A549 treated with Hydrocortisone at 1 μM for 4 hours (cell line): ENCODE data around the gene BBS1. TPM values are rescaled to one million over a fixed set of nuclear protein-coding genes. Genes with fewer than 3 reads are reported as not detected.

Experiments used
- total RNA-seq: library from RNA; stranded (reverse); fragments of 200-300 nt; extraction: Qiagen RNA extraction; gene quantifications from 5 replicates; pipeline ENCODE4 v1.2.3, GENCODE V29; 2022

The BBS1 gene
- 9.5 to 10.9 TPM (median 9.7 TPM) in 5 replicates for total RNA-seq

GRCh38 chr11:66510271-66510989 lies at the start of gene BBS1:
Gene BBS1 (plus strand): TSS chr11:66510635. CDS start chr11:66510660, 25 bp downstream.

DNA sequence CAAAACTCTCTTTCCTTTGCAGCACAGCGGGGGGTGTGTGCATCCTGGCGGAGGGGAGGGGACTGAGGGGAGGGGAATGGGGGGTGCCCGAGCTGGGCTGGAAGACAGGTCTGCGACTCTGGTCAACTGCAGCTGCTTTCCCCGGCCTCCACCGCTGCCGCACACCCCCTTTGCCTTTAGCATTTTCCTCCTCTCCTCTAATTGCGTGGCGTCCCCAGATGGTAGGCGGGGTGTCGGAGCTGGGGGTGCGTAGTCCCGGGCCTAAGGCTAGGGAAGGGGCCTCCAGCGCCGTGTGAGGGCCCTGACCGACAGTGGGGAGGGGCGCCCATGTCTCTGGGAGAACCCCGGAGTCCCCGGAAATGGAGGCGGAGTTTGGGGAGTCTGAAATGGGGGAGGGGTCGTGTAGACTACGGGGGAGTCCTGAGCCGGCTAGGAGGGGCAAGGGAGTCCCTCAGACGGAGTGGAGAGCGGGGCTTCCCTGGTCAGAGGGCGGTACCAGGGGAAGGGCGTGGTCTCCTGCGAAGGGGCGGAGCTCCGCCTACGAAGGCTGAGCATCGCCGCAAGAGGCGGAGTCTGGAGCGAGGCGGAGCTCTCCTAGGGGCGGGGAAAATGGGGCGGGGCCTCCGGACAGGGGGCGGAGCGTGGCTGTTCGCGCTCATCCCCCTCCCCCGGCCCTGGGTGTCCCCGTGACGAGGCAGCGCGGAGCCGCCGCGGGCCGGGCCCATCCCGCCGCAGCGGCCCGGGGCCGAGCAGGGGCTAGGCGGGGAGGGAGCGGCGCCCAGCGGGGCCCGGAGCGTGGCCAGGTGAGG lies 44.0 kb upstream of the BBS1 start, which contains the start of gene PELI3:
Gene PELI3, plus strand, starts transcription at position 681 of the 809 bp plus-strand sequence. CDS start 1,224 bp downstream, outside the sequence.

DNA sequence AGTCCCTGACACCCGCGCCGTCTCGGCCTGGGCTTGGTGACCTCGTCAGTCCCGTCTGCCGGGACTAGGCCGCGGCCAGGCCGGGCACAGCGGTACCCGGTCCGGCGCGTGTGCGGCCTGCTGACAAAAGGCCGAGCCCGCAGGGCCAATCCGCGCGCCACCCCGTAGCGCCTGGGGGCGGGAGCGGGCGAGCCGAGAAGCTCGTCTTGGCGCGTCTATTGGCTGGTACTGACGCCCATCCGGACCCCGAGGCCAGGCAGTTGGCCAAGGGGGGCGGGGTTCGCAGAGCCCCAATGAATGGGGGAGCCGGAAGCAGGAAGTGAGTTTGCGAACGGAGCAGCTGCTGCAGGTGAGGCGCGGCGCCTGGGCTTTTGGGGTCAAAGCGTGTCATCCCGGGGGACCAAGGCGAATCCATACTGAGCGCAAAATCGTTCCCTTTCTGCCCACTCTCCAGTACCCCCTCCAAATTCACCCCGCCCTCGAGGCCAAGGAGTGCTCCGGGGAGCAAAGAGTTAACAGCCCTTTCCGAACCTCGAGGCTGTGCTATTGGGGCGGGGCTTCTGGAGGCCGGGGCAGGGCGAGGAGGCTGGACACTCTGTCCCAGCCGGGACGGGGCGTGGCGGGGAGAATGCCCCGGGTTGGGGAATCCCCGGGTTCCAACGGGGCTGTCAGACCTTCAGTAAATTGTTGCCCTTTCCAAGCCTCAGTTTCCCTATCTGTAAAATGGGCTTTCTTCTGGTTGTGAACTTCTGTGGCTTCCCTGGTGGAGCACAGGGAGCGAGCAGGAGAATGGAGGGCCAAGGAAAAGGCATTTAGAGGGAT lies 30.1 kb upstream of the BBS1 start, which contains the start of gene DPP3:
Gene DPP3, plus strand, starts transcription at position 318 of the 822 bp plus-strand sequence. CDS start 1,767 bp downstream, outside the sequence.

GRCh38 chr11:66545701-66546367 lies 35.4 kb downstream of the BBS1 start, which contains the start of gene ZDHHC24:
Gene ZDHHC24 (minus strand): TSS chr11:66546048. CDS start chr11:66546003, 45 bp downstream.

GRCh38 chr11:66546368-66546965 lies 36.0 kb downstream of the BBS1 start, which contains the start of gene ACTN3:
Gene ACTN3 (plus strand): TSS chr11:66546903. CDS start chr11:66546938, 35 bp downstream.

DNA sequence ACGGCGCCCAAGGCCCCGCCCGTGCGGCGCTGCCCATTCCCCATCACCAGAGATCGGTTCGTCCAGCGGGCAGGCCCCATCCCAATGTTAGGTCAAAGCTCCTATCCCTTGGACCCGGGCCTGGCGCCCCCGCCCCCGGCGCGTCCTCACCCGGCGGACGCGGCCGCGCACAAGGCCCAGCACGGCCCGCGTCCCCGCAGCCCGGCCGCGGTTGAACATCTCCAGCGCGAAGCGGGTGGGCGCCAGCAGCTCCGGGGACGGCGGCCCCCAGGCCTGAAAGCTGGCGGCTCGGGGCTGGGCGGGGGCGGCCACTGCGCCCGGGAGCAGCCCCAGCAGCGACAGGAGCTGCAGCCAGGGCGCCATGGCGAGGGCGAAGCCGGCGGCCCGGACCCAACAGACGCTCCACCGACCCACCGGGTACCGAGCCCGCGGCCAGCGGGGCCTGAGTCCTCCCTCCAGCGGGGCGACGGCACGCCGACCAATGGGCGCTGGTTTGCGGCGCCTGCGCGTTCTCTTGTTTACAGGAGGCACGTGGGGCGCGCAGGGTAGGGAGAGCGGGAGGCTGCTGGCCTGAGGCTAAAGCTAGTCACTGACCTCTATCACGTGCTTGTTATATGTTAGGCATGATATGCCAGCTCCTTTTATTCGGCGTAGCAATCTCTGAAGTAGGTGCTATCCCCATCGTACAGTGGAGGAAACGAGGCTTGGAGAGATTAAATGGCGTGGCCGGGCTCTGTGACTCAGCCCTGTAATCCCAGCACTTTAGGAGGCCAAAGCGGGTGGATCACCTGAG lies 57.9 kb downstream of the BBS1 start, which contains the start of gene CTSF:
Gene CTSF, minus strand, starts transcription at position 483 of the 793 bp plus-strand sequence. Its CDS starts 120 bp downstream, at position 363.

Other genes with a start within 250 kb of the BBS1 start
- 132 to 146 TPM (median 141 TPM) in 5 replicates for gene RAB1B, start 242.0 kb upstream of the BBS1 start, total RNA-seq
- 2.0 to 2.9 TPM (median 2.6 TPM) in 5 replicates for gene CNIH2, start 232.5 kb upstream of the BBS1 start, total RNA-seq
- gene YIF1A, start 221.5 kb upstream of the BBS1 start, total RNA-seq = 95.5 to 124 TPM (median 116 TPM) in 5 replicates
- gene TMEM151A, start 218.7 kb upstream of the BBS1 start, total RNA-seq = 2.4 to 3.9 TPM (median 3.5 TPM) in 5 replicates
- 0.03 TPM in 1 of 5 replicates, not detected in the others for gene CD248, start 193.6 kb upstream of the BBS1 start, total RNA-seq
- gene RIN1, start 174.2 kb upstream of the BBS1 start, total RNA-seq = 25.2 to 33.5 TPM (median 30.7 TPM) in 5 replicates
- 76.7 to 97.6 TPM (median 84.2 TPM) in 5 replicates for gene BRMS1, start 165.5 kb upstream of the BBS1 start, total RNA-seq
- gene B4GAT1, start 163.0 kb upstream of the BBS1 start, total RNA-seq = 14.8 to 17.1 TPM (median 16.8 TPM) in 5 replicates
- gene SLC29A2, start 138.9 kb upstream of the BBS1 start, total RNA-seq = 5.8 to 8.6 TPM (median 8.0 TPM) in 5 replicates
- 0.03 to 0.06 TPM in 2 of 5 replicates, not detected in the others for gene NPAS4, start 89.6 kb upstream of the BBS1 start, total RNA-seq
- gene MRPL11, start 71.8 kb upstream of the BBS1 start, total RNA-seq = 82.1 to 122 TPM (median 112 TPM) in 5 replicates
- gene PELI3, start 43.7 kb upstream of the BBS1 start, total RNA-seq = 4.3 to 5.3 TPM (median 4.7 TPM) in 5 replicates
- gene DPP3, start 30.2 kb upstream of the BBS1 start, total RNA-seq = 51.1 to 65.5 TPM (median 52.4 TPM) in 5 replicates
- gene ZDHHC24, start 35.4 kb downstream of the BBS1 start, total RNA-seq = 8.3 to 15.0 TPM (median 12.4 TPM) in 5 replicates
- 0.06 TPM in 2 of 5 replicates, not detected in the others for gene ACTN3, start 36.3 kb downstream of the BBS1 start, total RNA-seq
- gene CTSF, start 58.0 kb downstream of the BBS1 start, total RNA-seq = 30.9 to 38.6 TPM (median 32.9 TPM) in 5 replicates
- gene CCDC87, start 82.4 kb downstream of the BBS1 start, total RNA-seq = 0.40 to 0.64 TPM (median 0.52 TPM) in 5 replicates
- 26.4 to 28.2 TPM (median 27.8 TPM) in 5 replicates for gene CCS, start 82.5 kb downstream of the BBS1 start, total RNA-seq
- gene RBM14, start 106.0 kb downstream of the BBS1 start, total RNA-seq = 64.0 to 79.2 TPM (median 66.7 TPM) in 5 replicates
- gene RBM4, start 128.1 kb downstream of the BBS1 start, total RNA-seq = 128 to 151 TPM (median 134 TPM) in 5 replicates
- gene RBM4B, start 167.3 kb downstream of the BBS1 start, total RNA-seq = 16.7 to 20.7 TPM (median 19.2 TPM) in 5 replicates
- gene SPTBN2, start 218.6 kb downstream of the BBS1 start, total RNA-seq = 11.2 to 15.1 TPM (median 11.4 TPM) in 5 replicates